ENCODE results near the gene IFI30.

DNA sequence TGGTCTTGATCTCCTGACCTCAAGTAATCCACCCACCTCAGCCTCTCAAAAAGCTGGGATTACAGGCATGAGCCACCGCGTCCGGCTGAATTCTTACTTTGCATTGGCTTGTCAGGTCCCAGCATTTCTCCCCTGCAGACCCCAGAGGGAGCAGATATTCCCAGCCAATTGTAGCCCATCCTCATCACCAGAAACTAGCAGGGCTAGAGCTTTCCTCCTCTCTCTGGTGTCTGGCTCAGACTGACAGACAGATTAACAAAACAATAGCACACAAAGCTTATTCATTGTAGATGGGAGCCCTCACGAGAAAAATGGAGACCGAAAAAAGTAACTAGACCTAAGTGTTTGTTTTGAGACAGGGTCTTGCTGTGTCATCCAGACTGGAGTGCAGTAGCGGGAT lies 11.9 kb downstream of the IFI30 start:
- TF ChIP-seq GATA2 (IDR thresholded peaks at IDR 0.05; ENCODE audit: low read depth, low read length) (no peak), GATA3 (IDR thresholded peaks at IDR 0.05; ENCODE audit: low read depth, low read length) (no peak)

Data from SH-SY5Y (cell line).